Measurements from ENCODE around the gene PPP2R2C.

Gene PPP2R2C

DNA sequence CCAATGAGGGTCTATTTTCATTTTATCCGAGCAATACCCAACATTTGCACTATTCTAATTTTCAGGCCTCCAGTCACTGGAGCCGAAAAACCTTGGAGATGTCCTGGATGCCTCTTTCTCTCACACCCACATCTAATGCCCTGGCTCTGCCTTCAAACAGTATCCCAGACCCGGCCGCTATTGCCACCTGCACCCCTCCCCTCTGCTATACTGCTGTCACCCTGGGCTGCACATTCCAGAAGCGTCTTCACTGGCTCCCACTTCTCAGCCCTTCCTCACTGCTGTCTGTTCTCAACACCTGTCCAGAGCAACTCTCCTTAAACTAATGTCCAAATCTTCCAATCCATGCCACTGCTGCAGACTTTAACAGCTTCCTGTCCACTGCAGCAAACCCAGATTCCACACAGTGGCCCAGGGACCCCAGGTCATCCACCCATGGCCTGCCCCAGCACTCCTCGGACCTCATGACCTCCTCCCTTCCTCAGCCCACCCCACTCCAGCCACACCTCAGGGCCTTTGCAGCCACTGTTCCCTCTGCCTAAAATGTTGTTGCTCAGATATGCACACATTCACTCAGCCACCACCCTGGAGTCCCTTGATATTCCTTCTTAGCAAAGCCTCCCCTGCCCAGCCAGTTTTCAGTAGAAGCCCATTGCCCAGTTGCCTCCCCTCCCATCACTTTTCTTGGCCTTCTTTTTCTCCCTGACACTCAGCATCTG lies 30.5 kb upstream of the PPP2R2C start:
- Histone ChIP-seq H3K4me1 (ENCODE audit: control insufficient read depth, insufficient read depth, low read length) (no peaks in the 10 kb centered on the region), H3K4me3 (ENCODE audit: low read length) (no peak overlapping the region), H3K27me3 (ENCODE audit: control insufficient read depth, insufficient read depth, low read length) (no peaks in the 10 kb centered on the region), H3K36me3 (ENCODE audit: insufficient read depth, low read length) (no peaks in the 10 kb centered on the region), H3K9ac (ENCODE audit: low read depth, low read length) (no peak overlapping the region), H3K4me2 (ENCODE audit: low read length) (no peak overlapping the region), H3K9me3 (replicated peaks; ENCODE audit: low read length) (peaks cover 4% of the 10 kb centered on the region)

DNA sequence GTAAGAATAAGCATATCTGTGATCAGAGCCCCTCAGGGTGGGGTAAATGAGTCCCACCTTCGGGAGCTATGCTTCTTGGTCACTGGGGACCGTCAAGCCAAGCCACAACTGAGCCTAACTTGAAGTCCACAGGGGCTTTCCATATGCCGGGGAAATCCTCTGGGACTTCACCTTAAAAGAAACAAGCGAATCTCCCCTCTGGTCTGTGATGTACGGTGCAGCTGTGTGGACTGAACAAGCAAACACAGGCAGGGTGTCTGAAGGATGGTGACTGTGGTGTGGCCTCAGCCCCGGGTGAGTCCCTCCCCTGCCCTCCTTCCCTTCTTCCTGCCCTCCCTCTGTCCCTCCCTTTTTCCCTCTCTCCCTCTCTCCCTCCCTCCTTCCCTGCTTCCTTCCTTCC lies 29.7 kb upstream of the PPP2R2C start:
- H3K27me3 ChIP-seq (ENCODE audit: control insufficient read depth, insufficient read depth, low read length), result no peaks in the 10 kb centered on the region
- peaks cover 4% of the 10 kb centered on the region for H3K9me3 ChIP-seq (replicated peaks; ENCODE audit: low read length)
- H3K4me2 ChIP-seq (ENCODE audit: low read length), result no peak overlapping the region
- H3K4me1 ChIP-seq (ENCODE audit: control insufficient read depth, insufficient read depth, low read length), result no peaks in the 10 kb centered on the region
- H3K9ac ChIP-seq (ENCODE audit: low read depth, low read length), result no peak overlapping the region
- H3K4me3 ChIP-seq (ENCODE audit: low read length), result no peak overlapping the region
- H3K36me3 ChIP-seq (ENCODE audit: insufficient read depth, low read length), result no peaks in the 10 kb centered on the region

DNA sequence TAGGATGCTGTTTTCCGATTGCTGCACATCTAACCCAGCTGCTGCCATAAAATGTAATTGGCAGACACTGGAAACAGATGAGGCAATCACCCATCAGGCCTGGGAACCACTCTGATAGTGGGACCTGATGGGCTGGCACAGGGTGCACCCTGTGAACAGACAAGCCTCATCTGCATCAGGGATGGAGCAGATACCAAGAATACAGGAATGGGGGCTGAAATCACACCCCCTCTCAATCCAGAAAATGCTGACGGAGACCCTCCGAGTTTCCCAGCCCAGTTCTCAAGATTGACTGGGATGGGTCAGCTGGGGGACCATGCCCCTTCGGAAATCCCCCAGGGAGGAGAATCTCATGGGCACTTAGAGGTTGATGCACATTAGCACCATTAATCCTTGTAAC lies 28.8 kb upstream of the PPP2R2C start:
- H3K9me3 ChIP-seq (replicated peaks; ENCODE audit: low read length), result peaks cover 4% of the 10 kb centered on the region
- no peaks in the 10 kb centered on the region for H3K4me1 ChIP-seq (ENCODE audit: control insufficient read depth, insufficient read depth, low read length)
- no peaks in the 10 kb centered on the region for H3K27me3 ChIP-seq (ENCODE audit: control insufficient read depth, insufficient read depth, low read length)
- no peak overlapping the region for H3K4me3 ChIP-seq (ENCODE audit: low read length)
- no peaks in the 10 kb centered on the region for H3K36me3 ChIP-seq (ENCODE audit: insufficient read depth, low read length)
- H3K9ac ChIP-seq (ENCODE audit: low read depth, low read length), result no peak overlapping the region
- H3K4me2 ChIP-seq (ENCODE audit: low read length), result no peak overlapping the region

DNA sequence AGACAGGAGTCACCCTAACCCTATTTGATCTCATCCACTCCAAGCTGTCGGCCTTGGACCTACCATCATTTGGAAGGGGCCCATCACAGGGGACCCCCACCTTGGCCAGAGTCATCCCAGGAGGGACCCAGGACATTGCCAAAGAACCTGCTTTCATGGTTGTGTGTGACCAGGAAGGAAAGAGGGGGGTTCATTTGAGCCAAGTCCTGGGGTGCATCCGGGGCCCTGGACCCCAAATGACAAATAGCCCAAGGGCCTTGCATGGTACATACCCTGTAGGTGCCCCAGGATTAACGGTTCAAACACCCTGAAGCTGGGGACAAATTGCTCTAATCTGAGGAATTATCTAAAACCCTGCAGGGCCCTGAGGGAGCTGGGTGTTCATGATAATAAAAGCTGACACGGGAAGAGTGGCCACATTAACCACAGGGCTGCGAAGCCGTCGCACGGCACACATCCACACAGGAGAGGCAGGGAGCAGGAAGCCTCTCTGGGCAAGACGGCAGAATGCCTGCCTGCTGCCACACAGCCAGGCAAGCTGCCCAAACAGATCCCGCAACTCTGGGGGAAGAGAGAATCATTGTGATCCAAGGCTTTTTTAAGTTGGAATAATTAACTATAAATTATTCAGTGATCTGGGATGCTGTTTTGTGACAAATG lies 28.2 kb upstream of the PPP2R2C start:
- Histone ChIP-seq H3K4me3 (ENCODE audit: low read length) (no peak overlapping the region), H3K27me3 (ENCODE audit: control insufficient read depth, insufficient read depth, low read length) (no peaks in the 10 kb centered on the region), H3K4me1 (ENCODE audit: control insufficient read depth, insufficient read depth, low read length) (no peaks in the 10 kb centered on the region), H3K9me3 (replicated peaks; ENCODE audit: low read length) (peaks cover 4% of the 10 kb centered on the region), H3K9ac (ENCODE audit: low read depth, low read length) (no peak overlapping the region), H3K4me2 (ENCODE audit: low read length) (no peak overlapping the region), H3K36me3 (ENCODE audit: insufficient read depth, low read length) (no peaks in the 10 kb centered on the region)

DNA sequence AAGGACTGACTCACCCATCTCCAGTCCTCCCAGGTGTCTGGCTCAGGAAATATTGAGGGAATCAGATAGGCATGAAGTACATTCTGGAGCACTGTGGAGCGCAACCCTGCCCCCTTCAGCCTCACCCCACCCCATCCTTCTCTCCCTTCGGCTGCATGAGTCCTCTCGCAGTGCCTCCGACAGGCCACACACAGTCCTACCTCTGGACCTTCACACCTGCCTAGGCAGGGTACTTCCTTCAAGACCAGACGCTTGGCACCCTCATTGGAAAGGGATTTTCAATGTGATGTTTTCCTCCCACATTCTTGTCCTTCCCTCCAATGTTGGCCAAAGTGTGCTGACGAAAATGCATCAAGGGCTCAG lies 26.8 kb upstream of the PPP2R2C start:
- no peak overlapping the region for H3K4me2 ChIP-seq (ENCODE audit: low read length)
- H3K4me1 ChIP-seq (ENCODE audit: control insufficient read depth, insufficient read depth, low read length), result no peaks in the 10 kb centered on the region
- H3K9ac ChIP-seq (ENCODE audit: low read depth, low read length), result no peak overlapping the region
- H3K4me3 ChIP-seq (ENCODE audit: low read length), result no peak overlapping the region
- H3K9me3 ChIP-seq (replicated peaks; ENCODE audit: low read length), result no peaks in the 10 kb centered on the region
- H3K27me3 ChIP-seq (ENCODE audit: control insufficient read depth, insufficient read depth, low read length), result no peaks in the 10 kb centered on the region
- no peaks in the 10 kb centered on the region for H3K36me3 ChIP-seq (ENCODE audit: insufficient read depth, low read length)

DNA sequence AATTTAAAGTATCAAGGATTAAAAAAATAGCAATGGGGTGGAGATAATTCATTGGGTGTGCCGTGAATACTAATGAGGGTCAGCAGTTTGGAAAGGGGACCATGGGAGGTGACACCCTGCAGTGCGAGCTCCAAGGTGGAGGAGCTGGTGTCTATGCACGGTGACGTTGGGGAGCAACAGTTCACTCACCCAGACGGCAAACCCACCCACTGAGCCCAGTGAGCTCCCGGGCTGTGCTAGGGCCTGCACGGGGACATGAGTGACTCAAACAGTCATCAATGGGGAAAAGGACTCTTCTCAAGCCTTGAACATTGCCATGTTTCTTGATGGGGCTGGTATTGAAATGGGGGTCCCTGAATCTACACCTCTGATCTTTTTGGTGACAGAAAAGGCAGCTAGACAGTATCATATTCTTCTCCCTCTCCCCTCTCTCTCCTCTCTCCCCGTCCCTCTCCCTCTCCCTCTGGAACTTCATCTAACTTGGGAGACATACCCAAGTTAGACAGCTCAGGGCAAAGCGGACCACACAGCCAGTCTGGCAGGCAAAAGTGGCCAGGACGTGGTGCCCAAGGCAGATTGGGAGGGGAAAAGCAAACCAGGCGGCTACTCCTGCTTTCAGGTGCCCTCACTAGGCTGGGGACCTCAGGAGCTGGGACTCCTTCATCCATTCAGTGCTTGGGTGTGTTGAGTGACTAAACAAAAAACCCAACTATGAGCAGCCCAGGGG lies 26.3 kb upstream of the PPP2R2C start:
- Histone ChIP-seq H3K9ac (ENCODE audit: low read depth, low read length) (no peak overlapping the region), H3K4me1 (ENCODE audit: control insufficient read depth, insufficient read depth, low read length) (no peaks in the 10 kb centered on the region), H3K36me3 (ENCODE audit: insufficient read depth, low read length) (no peaks in the 10 kb centered on the region), H3K4me2 (ENCODE audit: low read length) (no peak overlapping the region), H3K27me3 (ENCODE audit: control insufficient read depth, insufficient read depth, low read length) (peaks cover under 1% of the 10 kb centered on the region), H3K9me3 (replicated peaks; ENCODE audit: low read length) (no peaks in the 10 kb centered on the region), H3K4me3 (ENCODE audit: low read length) (no peak overlapping the region)

DNA sequence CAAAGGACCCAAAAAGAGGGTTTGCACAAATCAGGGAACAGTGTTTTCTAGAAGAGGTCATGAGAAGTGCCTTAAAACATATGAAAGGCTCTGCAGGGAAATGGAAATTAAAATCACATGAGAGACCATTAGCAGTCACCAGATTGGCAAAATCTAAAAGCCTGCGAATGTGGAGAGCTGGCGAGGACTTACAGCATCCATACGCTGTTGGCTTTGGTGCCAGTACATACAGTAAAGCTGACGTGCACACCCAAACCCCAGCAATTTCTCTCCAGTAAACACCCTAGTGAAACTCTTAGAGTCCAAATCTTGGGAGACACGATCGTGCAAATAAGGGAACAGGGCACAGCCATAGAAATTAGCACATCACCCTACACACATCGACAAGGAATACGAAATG lies 25.4 kb upstream of the PPP2R2C start:
- Histone ChIP-seq H3K4me2 (ENCODE audit: low read length) (no peak overlapping the region), H3K4me3 (ENCODE audit: low read length) (no peak overlapping the region), H3K27me3 (ENCODE audit: control insufficient read depth, insufficient read depth, low read length) (peaks cover 6% of the 10 kb centered on the region), H3K9ac (ENCODE audit: low read depth, low read length) (no peak overlapping the region), H3K9me3 (replicated peaks; ENCODE audit: low read length) (no peaks in the 10 kb centered on the region), H3K36me3 (ENCODE audit: insufficient read depth, low read length) (no peaks in the 10 kb centered on the region), H3K4me1 (ENCODE audit: control insufficient read depth, insufficient read depth, low read length) (no peaks in the 10 kb centered on the region)

DNA sequence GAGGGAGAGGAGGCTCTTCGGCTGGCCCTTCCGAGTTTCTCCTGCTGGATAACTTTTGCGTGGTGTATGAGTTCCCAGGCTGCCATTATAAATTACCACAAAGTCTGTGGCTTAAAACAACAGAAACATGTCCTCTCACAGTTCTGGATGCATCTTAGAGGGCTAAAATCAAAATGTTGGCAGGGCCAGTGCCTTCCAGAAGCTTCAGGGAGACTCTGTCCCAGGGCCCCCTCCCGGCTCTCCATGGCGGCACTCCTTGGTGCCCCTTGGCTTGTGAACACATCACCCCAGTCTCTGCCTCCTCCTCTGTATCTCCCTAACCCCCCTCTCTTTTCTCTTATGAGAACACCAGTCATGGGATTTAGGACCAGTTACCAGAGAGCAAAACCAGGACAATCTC lies 23.3 kb upstream of the PPP2R2C start:
- Histone ChIP-seq H3K36me3 (ENCODE audit: insufficient read depth, low read length) (no peaks in the 10 kb centered on the region), H3K27me3 (ENCODE audit: control insufficient read depth, insufficient read depth, low read length) (peaks cover 6% of the 10 kb centered on the region), H3K4me2 (ENCODE audit: low read length) (no peak overlapping the region), H3K9me3 (replicated peaks; ENCODE audit: low read length) (no peaks in the 10 kb centered on the region), H3K4me1 (ENCODE audit: control insufficient read depth, insufficient read depth, low read length) (no peaks in the 10 kb centered on the region), H3K4me3 (ENCODE audit: low read length) (no peak overlapping the region), H3K9ac (ENCODE audit: low read depth, low read length) (no peak overlapping the region)

DNA sequence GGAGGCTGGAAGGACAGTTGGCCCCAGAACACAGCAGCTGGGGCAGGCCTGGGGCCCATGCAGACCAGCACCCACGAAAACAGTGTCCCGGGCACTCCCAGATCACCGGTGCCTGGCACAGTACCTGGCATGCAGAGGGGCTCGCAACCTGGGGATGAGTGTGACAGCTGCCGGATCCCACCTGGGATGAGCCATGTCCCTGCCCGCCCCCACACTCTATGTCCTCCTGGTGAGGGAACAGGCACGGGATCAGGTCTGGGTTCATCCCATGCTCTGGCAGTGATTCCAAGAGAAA lies 22.8 kb upstream of the PPP2R2C start:
- Histone ChIP-seq H3K4me3 (ENCODE audit: low read length) (no peak overlapping the region), H3K4me2 (ENCODE audit: low read length) (no peak overlapping the region), H3K27me3 (ENCODE audit: control insufficient read depth, insufficient read depth, low read length) (peaks cover 6% of the 10 kb centered on the region), H3K9me3 (replicated peaks; ENCODE audit: low read length) (no peaks in the 10 kb centered on the region), H3K36me3 (ENCODE audit: insufficient read depth, low read length) (no peaks in the 10 kb centered on the region), H3K4me1 (ENCODE audit: control insufficient read depth, insufficient read depth, low read length) (no peaks in the 10 kb centered on the region), H3K9ac (ENCODE audit: low read depth, low read length) (no peak overlapping the region)

DNA sequence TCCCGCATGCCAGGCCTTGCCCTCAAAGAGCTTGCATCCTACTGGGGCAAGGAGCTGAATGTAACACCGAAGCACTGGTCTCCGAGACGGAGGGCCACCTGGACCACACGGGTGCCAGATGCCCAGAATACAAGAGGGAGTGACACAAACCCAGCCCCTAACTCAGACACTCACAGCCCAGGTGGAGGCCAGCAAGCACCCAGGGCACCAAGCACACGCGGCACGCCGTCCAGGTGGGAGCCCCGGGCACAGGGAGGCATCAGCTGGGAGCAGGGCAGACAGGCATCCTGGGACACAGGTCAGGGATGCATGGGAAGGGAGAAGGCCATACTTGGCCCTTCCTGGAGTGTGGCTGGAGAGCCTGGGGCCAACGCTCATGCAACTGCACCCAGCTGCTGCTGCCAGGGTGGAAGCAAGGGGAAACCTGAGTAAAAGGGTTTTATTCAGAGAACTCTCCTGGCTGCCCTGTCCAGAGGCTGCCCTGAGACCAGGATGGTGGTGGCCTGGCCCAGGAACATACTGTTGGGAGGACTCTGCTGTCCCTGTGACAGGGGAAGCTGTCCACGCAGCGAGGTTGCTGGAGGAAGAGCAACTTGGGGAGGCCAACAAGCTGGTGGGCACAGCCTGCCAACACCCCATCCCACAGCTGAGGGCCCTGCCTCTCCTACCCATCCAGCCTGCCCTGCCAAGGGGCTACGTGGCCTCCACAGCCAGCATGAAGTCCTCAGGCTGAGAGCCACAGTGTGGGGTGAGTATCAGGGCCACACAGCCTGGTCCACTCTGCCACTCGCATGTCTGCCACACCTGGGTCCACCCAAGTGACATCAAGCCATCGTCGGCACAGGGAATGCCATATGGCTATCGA lies 22.2 kb upstream of the PPP2R2C start:
- no peaks in the 10 kb centered on the region for H3K4me1 ChIP-seq (ENCODE audit: control insufficient read depth, insufficient read depth, low read length)
- H3K27me3 ChIP-seq (ENCODE audit: control insufficient read depth, insufficient read depth, low read length), result peaks cover 6% of the 10 kb centered on the region
- H3K4me3 ChIP-seq (ENCODE audit: low read length), result no peak overlapping the region
- H3K9me3 ChIP-seq (replicated peaks; ENCODE audit: low read length), result no peaks in the 10 kb centered on the region
- H3K9ac ChIP-seq (ENCODE audit: low read depth, low read length), result no peak overlapping the region
- no peak overlapping the region for H3K4me2 ChIP-seq (ENCODE audit: low read length)
- no peaks in the 10 kb centered on the region for H3K36me3 ChIP-seq (ENCODE audit: insufficient read depth, low read length)

DNA sequence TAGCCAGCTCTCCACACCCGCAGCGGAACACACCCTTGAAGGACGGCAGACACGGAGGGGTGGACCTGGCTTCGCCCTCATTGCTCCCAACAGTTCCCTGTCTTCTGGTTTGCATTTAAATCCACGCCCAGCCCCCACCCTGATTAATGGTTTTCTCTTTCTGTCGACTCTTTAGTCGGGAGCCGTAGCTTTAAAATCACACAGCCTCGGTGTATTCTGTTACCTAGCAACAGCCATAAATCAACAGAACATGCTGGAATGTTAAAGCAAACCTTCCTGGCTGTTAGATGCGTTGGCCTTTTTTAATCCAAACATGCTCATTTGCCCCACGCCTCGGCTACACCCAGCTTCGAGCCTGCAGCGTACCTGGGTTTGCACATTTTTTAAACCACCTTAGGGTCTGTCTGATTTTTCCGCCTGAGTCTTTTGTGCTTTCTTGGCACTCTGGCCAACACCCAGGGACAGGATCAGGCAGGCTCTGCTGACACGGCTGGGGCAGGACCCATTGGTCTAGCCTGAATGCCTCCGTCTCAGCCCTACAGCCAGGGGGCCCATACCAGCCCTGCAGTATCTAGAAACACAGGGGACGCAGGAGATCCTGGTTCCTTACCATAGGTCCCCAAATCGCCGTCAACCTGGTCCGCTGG lies 21.4 kb upstream of the PPP2R2C start:
- H3K27me3 ChIP-seq (ENCODE audit: control insufficient read depth, insufficient read depth, low read length), result peaks cover 6% of the 10 kb centered on the region
- H3K9me3 ChIP-seq (replicated peaks; ENCODE audit: low read length), result no peaks in the 10 kb centered on the region
- no peak overlapping the region for H3K9ac ChIP-seq (ENCODE audit: low read depth, low read length)
- no peaks in the 10 kb centered on the region for H3K4me1 ChIP-seq (ENCODE audit: control insufficient read depth, insufficient read depth, low read length)
- no peak overlapping the region for H3K4me3 ChIP-seq (ENCODE audit: low read length)
- H3K36me3 ChIP-seq (ENCODE audit: insufficient read depth, low read length), result no peaks in the 10 kb centered on the region
- peak overlapping the region; percentile 49 for H3K4me2 ChIP-seq (ENCODE audit: low read length)

Data from skeletal muscle satellite cell (primary cell).